ENCODE results near the gene PPP1R16B. TPM values are rescaled to one million over a fixed set of nuclear protein-coding genes. Genes with fewer than 3 reads are reported as not detected.

PPP1R16B gene
- total RNA-seq, 1 donor: not detected

DNA sequence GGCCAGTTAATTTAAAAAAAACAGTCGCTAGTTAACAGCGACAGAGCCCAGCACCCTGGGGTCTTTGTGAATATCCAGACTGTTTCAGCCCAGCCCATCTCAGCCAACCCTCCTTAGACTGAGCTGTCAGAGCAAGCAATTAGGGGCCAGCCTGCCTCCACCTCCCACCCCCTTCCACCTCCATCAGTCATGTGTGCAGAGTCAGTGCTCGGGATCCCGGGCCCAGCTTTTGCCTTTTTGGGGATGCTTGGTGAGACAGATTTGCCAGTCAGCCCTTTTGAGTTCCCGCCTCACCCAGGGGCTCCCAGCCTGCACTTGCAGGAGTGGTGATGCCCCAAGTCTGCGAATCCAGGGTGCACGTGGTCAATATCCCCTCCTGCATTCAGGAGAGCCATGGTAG is 114.2 kb downstream of the PPP1R16B start:
- DNase-seq (ENCODE audit: low read depth): no peak
- H3K4me3 ChIP-seq (ENCODE audit: low read depth, low read length): no peak overlapping the region
- TF ChIP-seq, protein P1, sequence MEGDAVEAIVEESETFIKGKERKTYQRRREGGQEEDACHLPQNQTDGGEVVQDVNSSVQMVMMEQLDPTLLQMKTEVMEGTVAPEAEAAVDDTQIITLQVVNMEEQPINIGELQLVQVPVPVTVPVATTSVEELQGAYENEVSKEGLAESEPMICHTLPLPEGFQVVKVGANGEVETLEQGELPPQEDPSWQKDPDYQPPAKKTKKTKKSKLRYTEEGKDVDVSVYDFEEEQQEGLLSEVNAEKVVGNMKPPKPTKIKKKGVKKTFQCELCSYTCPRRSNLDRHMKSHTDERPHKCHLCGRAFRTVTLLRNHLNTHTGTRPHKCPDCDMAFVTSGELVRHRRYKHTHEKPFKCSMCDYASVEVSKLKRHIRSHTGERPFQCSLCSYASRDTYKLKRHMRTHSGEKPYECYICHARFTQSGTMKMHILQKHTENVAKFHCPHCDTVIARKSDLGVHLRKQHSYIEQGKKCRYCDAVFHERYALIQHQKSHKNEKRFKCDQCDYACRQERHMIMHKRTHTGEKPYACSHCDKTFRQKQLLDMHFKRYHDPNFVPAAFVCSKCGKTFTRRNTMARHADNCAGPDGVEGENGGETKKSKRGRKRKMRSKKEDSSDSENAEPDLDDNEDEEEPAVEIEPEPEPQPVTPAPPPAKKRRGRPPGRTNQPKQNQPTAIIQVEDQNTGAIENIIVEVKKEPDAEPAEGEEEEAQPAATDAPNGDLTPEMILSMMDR (IDR thresholded peaks at IDR 0.05; ENCODE audit: insufficient read depth, low read depth, low read length): no peak

DNA sequence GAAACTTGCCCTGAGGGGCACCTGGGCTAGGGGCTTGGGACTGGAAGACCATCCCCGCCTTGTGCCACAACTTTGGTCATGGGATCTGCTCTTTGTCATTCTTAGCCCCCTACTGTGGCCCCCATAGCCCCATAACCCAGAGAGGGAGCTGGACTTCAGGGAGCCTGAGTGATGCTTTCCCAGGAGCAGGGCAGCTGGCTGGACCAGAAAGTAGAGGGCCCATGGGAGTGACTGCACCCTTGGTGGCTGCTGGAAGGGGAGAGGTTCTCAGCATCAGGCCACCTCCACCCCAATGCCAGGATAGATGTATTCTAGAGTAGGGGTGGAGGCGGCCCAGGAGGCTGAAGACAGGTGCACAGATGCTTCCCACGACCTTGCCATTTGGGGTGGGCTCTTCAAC is 114.9 kb downstream of the PPP1R16B start:
- no peak overlapping the region for H3K4me3 ChIP-seq (ENCODE audit: low read depth, low read length)
- TF ChIP-seq, protein P1 (IDR thresholded peaks at IDR 0.05; ENCODE audit: insufficient read depth, low read depth, low read length): no peak
- no peak for DNase-seq (ENCODE audit: low read depth)

DNA sequence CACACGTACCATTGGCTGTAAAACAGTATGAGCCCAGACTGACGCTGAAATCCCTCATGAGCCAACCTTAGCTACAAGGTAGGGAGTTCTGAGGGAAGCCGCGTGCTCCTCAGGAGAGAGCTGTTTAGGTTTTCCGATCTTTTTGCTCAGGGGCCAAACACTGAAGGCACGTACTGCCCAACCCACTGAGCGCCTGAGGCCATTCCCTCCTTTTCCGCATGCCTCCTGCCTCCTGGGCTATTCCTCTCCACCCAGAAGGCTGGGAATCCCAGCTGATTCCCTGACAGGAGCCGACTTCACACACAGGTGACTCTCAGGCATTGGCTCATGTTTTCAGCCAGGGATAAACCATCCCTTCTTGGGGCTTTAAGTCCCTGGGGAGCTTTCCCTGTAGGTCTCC is 115.4 kb downstream of the PPP1R16B start:
- TF ChIP-seq, protein P1 (IDR thresholded peaks at IDR 0.05; ENCODE audit: insufficient read depth, low read depth, low read length): no peak
- DNase-seq (ENCODE audit: low read depth): no peak
- H3K4me3 ChIP-seq (ENCODE audit: low read depth, low read length): no peak overlapping the region

DNA sequence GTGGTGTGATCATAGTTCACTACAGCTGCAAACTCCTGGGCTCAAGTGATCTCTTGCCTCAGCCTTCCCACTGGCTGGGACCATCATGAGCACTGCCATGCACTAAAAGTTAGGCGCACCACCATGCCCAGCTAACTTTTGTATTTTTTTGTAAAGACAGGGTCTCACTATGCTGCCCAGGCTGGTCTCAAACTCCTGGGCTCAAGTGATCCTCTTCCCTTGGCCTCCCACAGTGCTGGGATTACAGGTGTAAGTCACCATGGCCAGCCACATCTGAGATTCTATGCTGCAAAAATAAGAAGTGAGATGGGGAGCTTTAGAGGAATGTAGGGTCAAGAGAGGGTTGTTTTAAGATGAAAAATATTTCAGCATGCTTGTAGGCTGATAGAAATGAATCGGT is 119.2 kb downstream of the PPP1R16B start:
- no peak for DNase-seq (ENCODE audit: low read depth)
- TF ChIP-seq, protein P1 (IDR thresholded peaks at IDR 0.05; ENCODE audit: insufficient read depth, low read depth, low read length): no peak
- H3K4me3 ChIP-seq (ENCODE audit: low read depth, low read length): no peak overlapping the region

DNA sequence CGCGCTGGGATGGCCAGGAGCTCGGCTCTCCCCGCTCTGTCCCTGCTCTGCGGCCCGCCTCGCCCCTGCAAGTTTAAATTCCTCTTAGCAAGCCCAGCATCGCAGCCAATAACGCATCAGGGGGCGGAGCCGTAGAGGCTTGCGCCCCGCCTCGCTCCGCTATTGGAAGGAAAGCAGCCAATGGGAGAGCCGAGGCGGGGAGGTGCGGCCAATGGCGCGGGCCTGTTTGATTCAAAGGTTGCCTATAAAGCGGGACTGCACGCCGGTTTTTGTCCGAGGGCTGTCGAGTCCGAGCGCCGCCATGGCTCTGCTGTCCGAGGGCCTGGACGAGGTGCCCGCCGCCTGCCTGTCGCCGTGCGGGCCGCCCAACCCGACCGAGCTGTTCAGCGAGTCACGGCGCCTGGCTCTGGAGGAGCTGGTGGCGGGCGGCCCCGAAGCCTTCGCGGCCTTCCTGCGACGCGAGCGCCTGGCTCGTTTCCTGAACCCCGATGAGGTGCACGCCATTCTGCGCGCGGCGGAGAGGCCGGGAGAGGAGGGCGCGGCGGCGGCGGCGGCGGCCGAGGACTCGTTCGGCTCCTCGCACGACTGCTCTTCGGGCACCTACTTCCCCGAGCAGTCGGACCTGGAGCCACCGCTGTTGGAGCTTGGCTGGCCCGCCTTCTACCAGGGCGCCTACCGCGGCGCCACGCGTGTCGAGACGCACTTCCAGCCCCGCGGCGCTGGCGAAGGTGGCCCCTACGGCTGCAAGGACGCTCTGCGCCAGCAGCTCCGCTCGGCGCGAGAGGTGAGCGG is 120.8 kb downstream of the PPP1R16B start, which contains the start of gene FAM83D:
Gene FAM83D, plus strand, starts transcription at position 276 of the 792 bp plus-strand sequence. Its CDS starts 26 bp downstream, at position 302.
- TF ChIP-seq, protein P1 (IDR thresholded peaks at IDR 0.05; ENCODE audit: insufficient read depth, low read depth, low read length): no peak
- H3K4me3 ChIP-seq (ENCODE audit: low read depth, low read length): peak within 1 kb of the TSS; percentile 88
- peak; percentile 99 for DNase-seq (ENCODE audit: low read depth)

DNA sequence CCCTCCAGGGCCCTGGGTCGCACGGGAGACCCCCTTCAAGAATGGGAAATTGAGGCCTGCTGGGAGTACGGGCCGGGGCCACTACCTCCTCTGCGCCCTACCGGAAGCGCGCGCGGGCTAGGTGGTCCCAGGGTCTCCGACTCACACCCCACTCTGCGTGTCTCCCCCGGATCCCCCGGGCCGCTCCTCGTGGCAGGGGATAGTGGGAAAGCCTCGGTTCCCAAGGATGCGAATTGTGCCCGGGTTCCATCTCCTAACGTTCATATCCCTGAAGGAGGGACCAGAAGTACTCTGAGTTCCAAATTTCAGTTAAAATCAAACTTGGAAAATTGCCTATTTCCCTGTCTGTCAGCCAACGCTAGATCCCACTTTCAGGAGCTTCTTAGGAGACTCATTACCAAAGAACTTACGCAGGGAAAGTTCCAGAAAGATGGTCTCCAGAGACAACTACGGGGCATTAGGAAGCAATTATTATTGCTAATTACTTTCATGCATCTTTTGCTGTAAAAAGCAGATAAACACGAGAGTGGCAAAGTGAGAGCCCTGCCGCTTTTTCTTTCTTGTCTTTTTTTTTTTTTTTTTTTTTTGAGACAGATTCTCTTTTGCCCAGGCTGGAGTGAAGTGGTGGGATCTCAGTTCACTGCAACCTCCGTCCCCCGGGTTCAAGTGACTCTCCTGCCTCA is 121.6 kb downstream of the PPP1R16B start:
- DNase-seq (ENCODE audit: low read depth): peak; percentile 42
- TF ChIP-seq, protein P1 (IDR thresholded peaks at IDR 0.05; ENCODE audit: insufficient read depth, low read depth, low read length): no peak
- peak overlapping the region; percentile 88 for H3K4me3 ChIP-seq (ENCODE audit: low read depth, low read length)

Measured in fibroblast of villous mesenchyme (primary cell).